NCI-H1417 (cell line): ENCODE data around the gene GGA1.
A peak's percentile ranks its signal among the peaks of the same experiment; 100 is the strongest.

Experiments
- DNase-seq, 3 experiments: peaks; one replicate each; lab custom pipeline; 2025; lab: John Stamatoyannopoulos, UW

GGA1 gene

GRCh38 chr22:37608477-37609239 lies at the start of gene GGA1:
Gene GGA1, plus strand, starts transcription at chr22:37608834. Its CDS starts 27 bp downstream, at chr22:37608861.
- peak; percentile 87 to 96 (median 96) for DNase-seq

- DNase-seq, result no peak
Observed at GRCh38 chr22:37559521-37559900, 49.1 kb upstream of the GGA1 start.

GRCh38 chr22:37559901-37560607 lies 48.6 kb upstream of the GGA1 start, which contains the start of gene CDC42EP1:
Gene CDC42EP1, plus strand, starts transcription at chr22:37560480. Its CDS starts 5,870 bp downstream, at chr22:37566350.
- DNase-seq, result no peak

GRCh38 chr22:37560608-37561211 lies 47.9 kb upstream of the GGA1 start:
- DNase-seq, result no peak

GRCh38 chr22:37561212-37562048 lies 47.2 kb upstream of the GGA1 start:
- DNase-seq, result peak; percentile 2 to 36 (median 15)

- DNase-seq, result no peak
Observed at GRCh38 chr22:37562049-37562875, 46.4 kb upstream of the GGA1 start.

- DNase-seq, result no peak
Observed at GRCh38 chr22:37563153-37564081, 45.2 kb upstream of the GGA1 start.

- no peak for DNase-seq
Observed at GRCh38 chr22:37564111-37564711, 44.4 kb upstream of the GGA1 start.

- DNase-seq, result no peak
Observed at GRCh38 chr22:37565830-37566229, 42.8 kb upstream of the GGA1 start.

- no peak for DNase-seq
Observed at GRCh38 chr22:37566329-37566837, 42.3 kb upstream of the GGA1 start.

- peak; percentile 40 to 72 (median 63) for DNase-seq
Observed at GRCh38 chr22:37566903-37567798, 41.5 kb upstream of the GGA1 start.

- DNase-seq, result no peak
Observed at GRCh38 chr22:37568012-37568411, 40.6 kb upstream of the GGA1 start.

- no peak for DNase-seq
Observed at GRCh38 chr22:37568448-37569008, 40.1 kb upstream of the GGA1 start.

GRCh38 chr22:37569009-37569920 lies 39.4 kb upstream of the GGA1 start:
- DNase-seq, result no peak

GRCh38 chr22:37569921-37570660 lies 38.5 kb upstream of the GGA1 start:
- no peak for DNase-seq

GRCh38 chr22:37570661-37570976 lies 38.0 kb upstream of the GGA1 start:
- DNase-seq, result no peak
